Fibroblast of pulmonary artery (primary cell): ENCODE results near the gene PLCH2.

Source experiments
- DNase-seq: peaks from one replicate; pipeline ENCODE4 v3.0.0-alpha.2; 2010; ENCODE audit warnings: low read depth
- H3K4me3 ChIP-seq: replicated peaks from 2 replicates; pipeline ENCODE4 v1.5.1; 2011; ENCODE audit warnings: low read depth, mild to moderate bottlenecking, control low read depth, low read length, moderate library complexity
- TF ChIP-seq, protein P1 (sequence below): IDR thresholded peaks from 2 replicates; pipeline ENCODE4 v1.5.1; 2011; ENCODE audit warnings: mild to moderate bottlenecking, control low read depth, low read length, inconsistent platforms; ENCODE audit errors: missing control alignments

The PLCH2 gene

GRCh38 chr1:2481885-2482284 lies 5.8 kb downstream of the PLCH2 start:
- TF ChIP-seq, protein P1, sequence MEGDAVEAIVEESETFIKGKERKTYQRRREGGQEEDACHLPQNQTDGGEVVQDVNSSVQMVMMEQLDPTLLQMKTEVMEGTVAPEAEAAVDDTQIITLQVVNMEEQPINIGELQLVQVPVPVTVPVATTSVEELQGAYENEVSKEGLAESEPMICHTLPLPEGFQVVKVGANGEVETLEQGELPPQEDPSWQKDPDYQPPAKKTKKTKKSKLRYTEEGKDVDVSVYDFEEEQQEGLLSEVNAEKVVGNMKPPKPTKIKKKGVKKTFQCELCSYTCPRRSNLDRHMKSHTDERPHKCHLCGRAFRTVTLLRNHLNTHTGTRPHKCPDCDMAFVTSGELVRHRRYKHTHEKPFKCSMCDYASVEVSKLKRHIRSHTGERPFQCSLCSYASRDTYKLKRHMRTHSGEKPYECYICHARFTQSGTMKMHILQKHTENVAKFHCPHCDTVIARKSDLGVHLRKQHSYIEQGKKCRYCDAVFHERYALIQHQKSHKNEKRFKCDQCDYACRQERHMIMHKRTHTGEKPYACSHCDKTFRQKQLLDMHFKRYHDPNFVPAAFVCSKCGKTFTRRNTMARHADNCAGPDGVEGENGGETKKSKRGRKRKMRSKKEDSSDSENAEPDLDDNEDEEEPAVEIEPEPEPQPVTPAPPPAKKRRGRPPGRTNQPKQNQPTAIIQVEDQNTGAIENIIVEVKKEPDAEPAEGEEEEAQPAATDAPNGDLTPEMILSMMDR: no peak
- no peak for DNase-seq
- H3K4me3 ChIP-seq: no peak overlapping the region

- TF ChIP-seq, protein P1: no peak
- no peak overlapping the region for H3K4me3 ChIP-seq
- DNase-seq: no peak
These were observed 6.5 kb downstream of the PLCH2 start for GRCh38 chr1:2482588-2482987.

DNA sequence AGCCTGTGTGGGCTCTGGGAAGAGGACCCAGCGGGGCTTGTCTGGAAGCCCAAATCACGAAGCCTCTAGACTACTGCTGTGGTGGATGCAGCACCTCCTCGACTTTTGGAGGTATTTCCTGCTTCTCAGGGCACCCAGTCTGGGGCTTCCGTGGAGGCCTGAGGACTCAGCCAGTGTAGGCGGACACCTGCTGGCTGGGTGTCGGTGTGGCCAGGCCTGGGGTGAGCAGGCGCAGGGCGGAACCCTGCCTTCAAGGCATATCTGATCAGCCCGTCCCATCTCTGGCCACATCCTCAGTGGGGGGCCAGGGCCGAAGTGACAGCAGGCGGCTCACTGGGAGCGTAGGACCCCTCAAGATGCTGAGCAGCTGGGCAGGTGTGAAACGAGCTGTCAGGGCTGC lies 6.9 kb downstream of the PLCH2 start:
- TF ChIP-seq, protein P1: no peak

DNA sequence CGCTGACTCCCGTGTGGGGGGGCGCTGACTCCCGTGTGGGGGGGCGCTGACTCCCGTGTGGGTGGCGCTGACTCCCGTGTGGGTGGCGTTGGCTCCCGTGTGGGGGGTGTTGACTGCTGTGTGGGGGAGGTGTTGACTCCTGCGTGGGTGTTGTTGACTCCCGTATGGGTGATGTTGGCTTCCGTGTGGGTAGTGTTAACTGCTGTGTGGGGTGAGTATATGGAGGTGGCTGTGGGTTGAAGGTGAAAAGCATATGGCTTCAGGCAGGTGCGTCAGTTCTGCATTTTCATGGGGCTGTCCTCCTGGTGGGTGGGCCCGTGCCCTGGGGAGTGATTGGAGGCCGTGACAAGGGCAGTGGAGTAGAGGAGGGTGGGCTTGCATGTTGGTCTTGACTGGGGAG lies 7.9 kb downstream of the PLCH2 start:
- TF ChIP-seq, protein P1: no peak
- DNase-seq: no peak
- H3K4me3 ChIP-seq: no peak overlapping the region

More for the DNA sequence above, 6.9 kb downstream of the PLCH2 start:
- DNase-seq: no peak
- no peak overlapping the region for H3K4me3 ChIP-seq

DNA sequence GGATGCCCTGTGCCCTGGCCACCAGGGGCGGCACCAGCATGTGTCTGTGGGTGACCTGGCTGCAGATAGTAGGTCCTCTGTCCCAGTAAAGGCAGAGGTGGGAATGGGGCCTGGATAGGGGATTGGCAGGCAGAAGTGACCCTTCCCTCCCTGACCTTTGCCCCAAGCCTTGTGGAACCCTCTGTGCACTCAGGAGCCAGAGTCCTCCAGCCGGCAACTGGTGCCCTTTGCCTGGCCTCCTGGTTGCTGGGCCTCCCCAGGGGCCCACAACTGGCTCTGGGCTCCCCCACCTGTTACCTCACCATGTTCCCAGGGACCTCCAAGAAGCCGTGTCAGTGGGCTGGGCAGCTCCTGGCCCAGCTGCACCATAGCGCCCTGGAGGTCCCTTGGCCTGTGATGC lies 10.0 kb downstream of the PLCH2 start:
- TF ChIP-seq, protein P1: no peak
- no peak for DNase-seq
- H3K4me3 ChIP-seq: no peak overlapping the region

DNA sequence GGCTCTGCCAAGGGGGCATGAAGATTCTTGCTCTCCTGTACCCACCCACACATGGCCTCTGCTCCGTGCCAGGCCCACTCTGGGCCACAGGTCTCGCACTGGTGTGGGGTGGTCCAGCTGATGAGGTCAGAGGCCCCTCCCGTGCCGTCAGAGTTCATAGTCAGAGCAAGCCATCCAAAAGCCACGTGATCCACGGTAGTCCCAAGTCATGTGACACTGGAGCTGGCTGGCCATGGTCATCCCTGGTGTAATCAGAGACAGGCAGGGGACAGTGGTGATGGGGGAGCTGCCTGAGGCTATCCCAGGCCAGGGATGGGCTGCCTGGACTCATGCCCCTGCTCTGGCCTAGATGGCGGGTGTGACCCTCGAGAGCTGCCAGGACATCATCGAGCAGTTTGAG lies 10.5 kb downstream of the PLCH2 start:
- DNase-seq: no peak
- no peak overlapping the region for H3K4me3 ChIP-seq
- TF ChIP-seq, protein P1: no peak

DNA sequence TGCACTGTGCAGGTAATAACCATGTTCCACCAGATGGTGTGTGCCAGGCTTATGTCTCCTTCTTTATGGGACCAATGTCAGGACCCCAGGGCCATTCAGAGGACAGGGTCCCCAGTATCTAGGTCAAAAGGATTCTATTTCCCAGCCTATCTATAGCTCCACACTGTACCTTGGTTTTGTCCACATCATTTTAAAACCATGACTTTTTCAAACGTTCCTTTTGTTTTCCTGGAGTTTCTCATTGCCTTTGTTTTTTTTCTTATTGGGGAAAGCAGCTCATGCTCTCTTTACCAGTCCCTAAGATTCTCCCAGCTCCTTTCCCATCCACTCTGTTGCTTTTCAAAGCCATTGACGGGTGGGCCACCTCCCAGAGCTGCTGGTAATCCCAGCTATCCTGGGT lies 12.6 kb downstream of the PLCH2 start:
- DNase-seq: no peak
- TF ChIP-seq, protein P1: no peak

More for the DNA sequence above, 12.6 kb downstream of the PLCH2 start:
- no peak overlapping the region for H3K4me3 ChIP-seq
